PC-9 (cell line): ENCODE measurements around the gene WNK2.

Experiments
- EZH2 ChIP-seq: fragments of 200-600 bp; sonication (generic); IDR thresholded peaks from 2 replicates; pipeline ENCODE4 v1.8.0; 2017; ENCODE audit warnings: antibody characterized with exemption, low read depth
- TF ChIP-seq, protein P1 (sequence below): fragments of 200-600 bp; sonication (generic); conservative IDR thresholded peaks from 2 replicates; pipeline ENCODE4 v1.6.1; 2017; ENCODE audit warnings: mixed run types, antibody characterized with exemption, mild to moderate bottlenecking, moderate library complexity

DNA sequence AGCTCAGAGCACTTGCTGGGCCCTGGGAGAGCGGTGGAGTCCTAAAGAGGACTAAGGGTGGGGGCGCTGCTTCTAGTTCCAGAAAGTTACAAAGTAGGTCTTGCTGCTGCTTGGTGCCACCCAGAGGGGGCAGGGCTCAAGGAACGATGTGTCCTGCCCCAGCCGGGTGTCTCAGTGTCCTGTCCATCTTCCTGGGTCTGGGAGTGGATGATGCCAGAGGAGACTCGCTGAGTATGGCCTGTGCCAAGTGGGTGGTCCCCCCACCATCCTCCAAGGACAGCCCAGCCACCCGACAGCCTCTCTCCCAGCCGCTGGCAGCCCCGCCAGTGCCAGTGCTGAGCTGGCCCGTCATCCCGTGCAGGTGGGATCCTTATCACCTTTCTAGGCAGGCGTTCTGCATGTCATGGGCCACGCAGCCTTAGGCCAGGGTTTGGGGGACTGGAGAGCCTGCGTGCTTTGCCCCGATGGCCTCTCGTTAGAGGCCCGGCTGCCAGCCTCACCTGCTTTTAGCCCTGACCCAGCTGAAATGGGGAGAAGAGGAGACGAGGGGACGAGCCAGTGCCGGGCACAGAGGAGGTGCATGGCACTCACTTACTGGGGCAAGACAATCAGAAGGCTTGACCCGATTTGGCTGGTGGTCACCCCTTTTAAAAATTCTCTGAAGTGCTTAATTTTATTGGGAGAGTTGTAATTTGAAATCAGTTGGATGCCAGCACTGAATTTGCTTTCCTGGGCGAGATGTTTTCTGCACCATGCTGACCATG, 5.6 kb downstream of the WNK2 start:
- no peak for TF ChIP-seq EZH2
- TF ChIP-seq, protein P1, sequence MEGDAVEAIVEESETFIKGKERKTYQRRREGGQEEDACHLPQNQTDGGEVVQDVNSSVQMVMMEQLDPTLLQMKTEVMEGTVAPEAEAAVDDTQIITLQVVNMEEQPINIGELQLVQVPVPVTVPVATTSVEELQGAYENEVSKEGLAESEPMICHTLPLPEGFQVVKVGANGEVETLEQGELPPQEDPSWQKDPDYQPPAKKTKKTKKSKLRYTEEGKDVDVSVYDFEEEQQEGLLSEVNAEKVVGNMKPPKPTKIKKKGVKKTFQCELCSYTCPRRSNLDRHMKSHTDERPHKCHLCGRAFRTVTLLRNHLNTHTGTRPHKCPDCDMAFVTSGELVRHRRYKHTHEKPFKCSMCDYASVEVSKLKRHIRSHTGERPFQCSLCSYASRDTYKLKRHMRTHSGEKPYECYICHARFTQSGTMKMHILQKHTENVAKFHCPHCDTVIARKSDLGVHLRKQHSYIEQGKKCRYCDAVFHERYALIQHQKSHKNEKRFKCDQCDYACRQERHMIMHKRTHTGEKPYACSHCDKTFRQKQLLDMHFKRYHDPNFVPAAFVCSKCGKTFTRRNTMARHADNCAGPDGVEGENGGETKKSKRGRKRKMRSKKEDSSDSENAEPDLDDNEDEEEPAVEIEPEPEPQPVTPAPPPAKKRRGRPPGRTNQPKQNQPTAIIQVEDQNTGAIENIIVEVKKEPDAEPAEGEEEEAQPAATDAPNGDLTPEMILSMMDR = no peak
